Activated T-helper 2 cell treated with anti-CD3 and anti-CD28 coated beads, Interferon-gamma antibody, Interleukin-2, Interleukin-4, amounts not matched to agents 10 μg/mL and 5 μg/mL and 100 μg/mL, durations not matched to agents 14 hours and 24 hours and 36 hours (primary cell): ENCODE results near the gene ATE1. TPM values are rescaled to one million over a fixed set of nuclear protein-coding genes. Genes with fewer than 3 reads are reported as not detected.

Experiments used
- DNase-seq: peaks from one replicate; pipeline ENCODE4 v3.0.0; 2021; ENCODE audit warnings: low spot score
- H3K27ac Mint-ChIP-seq: one replicate; pipeline ENCODE4 v1.8.0; 2021; ENCODE audit warnings: mixed read lengths
- H3K27me3 Mint-ChIP-seq: one replicate; pipeline ENCODE4 v1.8.0; 2021; ENCODE audit warnings: low read depth, mixed read lengths
- H3K36me3 Mint-ChIP-seq: one replicate; pipeline ENCODE4 v1.8.0; 2021; ENCODE audit warnings: low read depth, mixed read lengths
- H3K4me1 Mint-ChIP-seq: one replicate; pipeline ENCODE4 v1.8.0; 2021; ENCODE audit warnings: low read depth, mixed read lengths
- H3K4me3 Mint-ChIP-seq: one replicate; pipeline ENCODE4 v1.8.0; 2021; ENCODE audit warnings: low read depth, mild to moderate bottlenecking, moderate library complexity, mixed read lengths
- H3K9me3 Mint-ChIP-seq: one replicate; pipeline ENCODE4 v1.8.0; 2021; ENCODE audit warnings: mixed read lengths
- intact Hi-C: fragments of 100-400 bp; cut with micrococcal nuclease; formaldehyde crosslinking; loops from one replicate; pipeline ENCODE4 v1.15.1; 2023
- total RNA-seq: library from RNA; stranded (reverse); gene quantifications from 2 replicates; pipeline ENCODE4 v1.2.3, GENCODE V29; 2022

Gene ATE1
- total RNA-seq, 1 donor from 2014 or later, result 33.6 TPM

GRCh38 chr10:121732656-121733445 lies 195.0 kb downstream of the ATE1 start:
- intact Hi-C loops, result no loop called here
- Mint-ChIP-seq H3K36me3 (no peaks in the 10 kb centered on the region), H3K9me3 (no peaks in the 10 kb centered on the region), H3K4me3 (no peak overlapping the region), H3K27ac (no peak overlapping the region), H3K27me3 (peaks cover 29% of the 10 kb centered on the region), H3K4me1 (peaks cover 12% of the 10 kb centered on the region)
- DNase-seq, result no peak

- Mint-ChIP-seq H3K9me3 (no peaks in the 10 kb centered on the region), H3K27me3 (peaks cover 25% of the 10 kb centered on the region), H3K27ac (no peak overlapping the region), H3K4me1 (peaks cover 8% of the 10 kb centered on the region), H3K4me3 (no peak overlapping the region), H3K36me3 (no peaks in the 10 kb centered on the region)
- intact Hi-C loops, result no loop called here
- DNase-seq, result no peak
These were observed 195.7 kb downstream of the ATE1 start for GRCh38 chr10:121732172-121732571.

GRCh38 chr10:121724282-121724681 lies 203.5 kb downstream of the ATE1 start:
- Mint-ChIP-seq H3K4me3 (no peak overlapping the region), H3K9me3 (no peaks in the 10 kb centered on the region), H3K27me3 (peaks cover 3% of the 10 kb centered on the region), H3K4me1 (no peaks in the 10 kb centered on the region), H3K36me3 (no peaks in the 10 kb centered on the region), H3K27ac (no peak overlapping the region)
- intact Hi-C loops, result no loop called here
- DNase-seq, result no peak

- H3K4me3 Mint-ChIP-seq, result no peak overlapping the region
- no peaks in the 10 kb centered on the region for H3K36me3 Mint-ChIP-seq
- no peaks in the 10 kb centered on the region for H3K9me3 Mint-ChIP-seq
- H3K27me3 Mint-ChIP-seq, result peaks cover 3% of the 10 kb centered on the region
- H3K4me1 Mint-ChIP-seq, result no peaks in the 10 kb centered on the region
- DNase-seq, result no peak
- intact Hi-C loops, result no loop called here
- no peak overlapping the region for H3K27ac Mint-ChIP-seq
These were observed 205.2 kb downstream of the ATE1 start for GRCh38 chr10:121722665-121723064.

- no peak for DNase-seq
- Mint-ChIP-seq H3K27me3 (peaks cover 3% of the 10 kb centered on the region), H3K27ac (no peak overlapping the region), H3K9me3 (no peaks in the 10 kb centered on the region), H3K4me1 (no peaks in the 10 kb centered on the region), H3K36me3 (no peaks in the 10 kb centered on the region), H3K4me3 (no peak overlapping the region)
- intact Hi-C loops, result no loop called here
These were observed 206.6 kb downstream of the ATE1 start for GRCh38 chr10:121721257-121721656.

GRCh38 chr10:121715969-121716368 lies 211.9 kb downstream of the ATE1 start:
- peaks cover 1% of the 10 kb centered on the region for H3K27me3 Mint-ChIP-seq
- no peaks in the 10 kb centered on the region for H3K9me3 Mint-ChIP-seq
- H3K4me1 Mint-ChIP-seq, result no peaks in the 10 kb centered on the region
- no peak overlapping the region for H3K27ac Mint-ChIP-seq
- H3K4me3 Mint-ChIP-seq, result no peak overlapping the region
- intact Hi-C loops, result no loop called here
- H3K36me3 Mint-ChIP-seq, result no peaks in the 10 kb centered on the region
- no peak for DNase-seq

GRCh38 chr10:121715076-121715475 lies 212.8 kb downstream of the ATE1 start:
- Mint-ChIP-seq H3K4me3 (no peak overlapping the region), H3K27ac (no peak overlapping the region), H3K36me3 (no peaks in the 10 kb centered on the region), H3K27me3 (peaks cover 4% of the 10 kb centered on the region), H3K4me1 (no peaks in the 10 kb centered on the region), H3K9me3 (no peaks in the 10 kb centered on the region)
- intact Hi-C loops, result no loop called here
- DNase-seq, result no peak

- peaks cover 5% of the 10 kb centered on the region for H3K27me3 Mint-ChIP-seq
- intact Hi-C loops, result no loop called here
- H3K9me3 Mint-ChIP-seq, result no peaks in the 10 kb centered on the region
- no peaks in the 10 kb centered on the region for H3K36me3 Mint-ChIP-seq
- H3K4me1 Mint-ChIP-seq, result no peaks in the 10 kb centered on the region
- DNase-seq, result no peak
- no peak overlapping the region for H3K4me3 Mint-ChIP-seq
- H3K27ac Mint-ChIP-seq, result no peak overlapping the region
These were observed 214.3 kb downstream of the ATE1 start for GRCh38 chr10:121713486-121713885.

GRCh38 chr10:121710971-121711370 lies 216.9 kb downstream of the ATE1 start:
- no peak overlapping the region for H3K27ac Mint-ChIP-seq
- intact Hi-C loops, result no loop called here
- H3K36me3 Mint-ChIP-seq, result no peaks in the 10 kb centered on the region
- no peaks in the 10 kb centered on the region for H3K4me1 Mint-ChIP-seq
- no peaks in the 10 kb centered on the region for H3K9me3 Mint-ChIP-seq
- peaks cover 5% of the 10 kb centered on the region for H3K27me3 Mint-ChIP-seq
- no peak overlapping the region for H3K4me3 Mint-ChIP-seq
- DNase-seq, result no peak

GRCh38 chr10:121710207-121710606 lies 217.6 kb downstream of the ATE1 start:
- no peak for DNase-seq
- no peaks in the 10 kb centered on the region for H3K36me3 Mint-ChIP-seq
- intact Hi-C loops, result no loop called here
- H3K9me3 Mint-ChIP-seq, result no peaks in the 10 kb centered on the region
- no peaks in the 10 kb centered on the region for H3K4me1 Mint-ChIP-seq
- no peak overlapping the region for H3K27ac Mint-ChIP-seq
- H3K4me3 Mint-ChIP-seq, result no peak overlapping the region
- H3K27me3 Mint-ChIP-seq, result peaks cover 5% of the 10 kb centered on the region

- Mint-ChIP-seq H3K9me3 (no peaks in the 10 kb centered on the region), H3K4me1 (no peaks in the 10 kb centered on the region), H3K27ac (no peak overlapping the region), H3K4me3 (no peak overlapping the region), H3K27me3 (peaks cover 5% of the 10 kb centered on the region), H3K36me3 (no peaks in the 10 kb centered on the region)
- no peak for DNase-seq
- intact Hi-C loops, result no loop called here
These were observed 218.2 kb downstream of the ATE1 start for GRCh38 chr10:121709675-121710073.

GRCh38 chr10:121708728-121709674 lies 218.8 kb downstream of the ATE1 start:
- Mint-ChIP-seq H3K4me1 (no peaks in the 10 kb centered on the region), H3K36me3 (no peaks in the 10 kb centered on the region), H3K4me3 (no peak overlapping the region), H3K27ac (no peak overlapping the region), H3K27me3 (peaks cover 5% of the 10 kb centered on the region), H3K9me3 (no peaks in the 10 kb centered on the region)
- intact Hi-C loops, result no loop called here
- no peak for DNase-seq
